SIG-M5 treated with dmso at 0.1 percent for 504 hours (cell line): ENCODE data around the gene ANKRD6.
"Not testable (repeated sequence)": the region's sequence is repeated elsewhere in the genome, so short reads cannot be mapped to it uniquely, and the experiment has no call there.

ENCODE experiments used
- DNase-seq: peaks from one replicate; lab custom pipeline; 2025; ENCODE audit not compliant: unreplicated experiment; lab: John Stamatoyannopoulos, UW

Gene ANKRD6

DNA sequence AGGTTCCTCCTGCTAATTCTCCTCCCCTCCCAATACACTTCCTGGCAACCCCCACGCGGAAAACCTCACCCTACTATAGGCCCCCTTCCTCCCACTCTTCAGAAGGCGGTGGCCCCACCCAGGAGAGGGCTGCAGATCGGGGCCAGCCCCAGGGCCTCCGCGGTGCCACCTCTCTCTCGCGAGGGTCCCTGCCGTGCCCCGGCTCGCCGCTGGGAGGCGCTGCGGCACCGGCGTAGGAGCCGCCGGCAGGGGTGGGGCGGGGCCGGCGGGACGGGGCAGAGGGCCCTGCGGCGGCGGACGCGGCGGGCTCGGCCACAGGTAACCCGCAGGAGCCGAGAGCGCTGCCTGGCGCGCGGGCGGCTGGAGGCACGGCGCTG lies at the start of gene ANKRD6:
ANKRD6 (plus strand) TSS at position 278 of the 377 bp plus-strand sequence. CDS start 133,825 bp downstream, outside the sequence.
- DNase-seq = peak; percentile 32

DNA sequence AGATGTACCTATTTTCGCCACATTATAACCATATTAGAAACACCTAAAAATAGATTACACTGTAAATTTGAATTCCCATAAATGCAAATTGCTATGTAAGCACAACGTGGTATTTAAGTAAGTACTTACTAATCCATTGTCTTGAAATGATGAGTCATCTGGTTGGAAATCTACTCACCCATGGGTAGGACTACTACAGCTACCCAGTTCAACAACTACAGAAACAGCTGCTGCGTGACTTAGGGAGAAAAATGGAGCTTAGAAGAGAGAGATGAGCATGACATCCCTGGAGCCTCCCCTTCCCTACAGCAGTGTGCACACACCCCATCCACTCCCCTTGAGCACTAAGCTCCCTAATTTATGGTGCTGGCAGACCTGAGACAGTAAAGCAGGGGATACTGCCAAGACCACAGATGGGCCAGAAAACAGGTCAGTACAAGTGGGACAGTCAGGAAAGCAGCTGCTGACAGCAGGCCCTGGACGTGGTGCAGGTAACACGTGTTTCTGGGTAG lies 47.7 kb upstream of the ANKRD6 start:
- DNase-seq = peak; percentile 2

DNA sequence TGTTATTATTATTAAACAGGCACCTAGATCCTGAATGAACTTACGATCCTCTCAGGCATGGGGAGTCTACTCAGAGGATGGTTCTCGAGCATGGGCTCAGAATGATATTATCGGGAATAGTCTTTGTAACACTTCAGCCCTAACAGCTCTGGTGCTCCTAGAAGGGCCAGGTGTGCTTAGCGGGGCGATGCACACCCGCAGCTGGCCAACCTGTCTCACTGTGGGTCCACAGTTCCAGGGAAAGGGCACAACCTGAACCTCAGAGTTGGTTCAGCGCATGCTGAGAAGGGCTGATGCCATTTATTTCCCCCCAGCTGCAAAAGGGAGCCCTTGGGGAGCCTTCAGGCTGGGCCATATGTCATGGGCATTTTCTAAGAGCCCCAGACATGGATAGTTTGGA lies 47.1 kb upstream of the ANKRD6 start:
- DNase-seq = no peak

DNA sequence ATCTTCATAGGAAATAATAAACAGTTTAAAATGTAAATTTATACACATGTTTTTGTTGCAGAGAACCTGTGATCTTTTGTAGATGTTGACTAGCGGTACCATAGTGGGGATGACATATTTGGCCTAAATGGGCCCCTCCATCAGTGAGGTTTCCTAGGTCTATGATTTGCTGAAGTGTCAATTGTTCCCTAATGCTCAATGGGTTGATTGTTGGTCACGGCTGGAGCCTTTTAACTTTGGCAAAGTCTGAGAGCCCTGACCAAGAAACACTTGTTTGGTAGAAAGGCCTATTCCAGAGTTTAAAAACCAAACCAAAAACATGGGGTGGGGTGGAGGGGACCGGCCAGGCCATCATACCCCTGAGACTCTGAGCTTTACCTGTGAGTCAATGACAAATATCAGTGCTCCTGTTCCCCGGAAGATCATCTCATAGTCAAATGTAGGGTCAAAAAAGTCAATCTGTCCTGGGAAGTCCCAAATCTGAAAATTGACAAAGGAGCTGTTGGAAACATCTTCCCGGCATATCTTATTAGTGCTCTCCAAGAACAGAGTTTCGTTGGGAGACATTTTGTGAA lies 45.9 kb upstream of the ANKRD6 start:
- DNase-seq = no peak

DNA sequence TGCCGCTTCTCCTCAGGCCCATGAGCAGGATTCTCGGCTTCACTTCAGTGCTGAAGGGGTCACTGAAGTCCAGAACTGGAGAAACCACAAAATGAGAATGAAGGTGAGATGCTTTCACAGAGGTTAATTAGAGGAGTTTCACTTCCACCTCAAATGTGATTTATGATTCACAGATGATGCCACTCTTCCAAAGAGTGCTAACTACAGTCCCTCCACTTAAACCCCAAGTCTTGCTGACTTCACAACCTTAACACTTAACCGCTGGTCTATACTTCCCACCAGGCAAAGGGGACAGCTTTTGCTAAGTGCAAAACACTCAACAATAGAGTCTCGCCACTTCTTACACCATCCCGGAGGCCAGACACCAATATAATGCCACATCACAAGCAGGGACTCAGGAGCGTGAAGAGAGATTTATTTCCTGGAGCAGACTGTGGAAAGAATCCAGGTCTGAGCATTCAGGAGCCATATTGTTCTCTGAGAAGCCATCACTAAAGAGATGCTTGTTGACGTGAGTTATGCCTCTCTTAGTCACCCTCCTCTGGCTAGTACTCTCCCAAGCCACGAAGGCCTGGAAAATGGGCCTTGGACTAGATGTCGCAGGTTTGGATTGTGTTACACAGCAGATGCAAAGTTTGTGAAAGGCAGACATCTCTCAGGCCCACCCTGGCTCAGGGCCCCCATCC lies 45.3 kb upstream of the ANKRD6 start:
- DNase-seq = no peak

DNA sequence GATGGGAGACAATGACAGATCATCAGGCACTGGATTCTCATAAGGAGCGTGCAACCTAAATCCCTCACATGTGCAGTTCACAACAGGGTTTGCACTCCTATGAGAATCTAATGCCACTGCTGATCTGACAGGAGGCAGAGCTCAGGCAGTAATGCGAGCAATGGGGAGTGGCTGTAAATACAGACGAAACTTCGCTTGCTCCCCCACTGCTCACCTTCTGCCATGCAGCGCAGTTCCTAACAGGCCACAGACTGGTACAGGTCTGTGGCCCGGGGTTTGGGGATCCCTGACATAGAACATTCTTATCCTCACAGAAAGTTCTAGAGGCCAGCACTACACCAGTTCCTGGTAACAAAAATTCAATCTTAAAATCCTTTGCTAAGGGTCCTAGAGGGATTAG lies 44.1 kb upstream of the ANKRD6 start:
- no peak for DNase-seq

DNA sequence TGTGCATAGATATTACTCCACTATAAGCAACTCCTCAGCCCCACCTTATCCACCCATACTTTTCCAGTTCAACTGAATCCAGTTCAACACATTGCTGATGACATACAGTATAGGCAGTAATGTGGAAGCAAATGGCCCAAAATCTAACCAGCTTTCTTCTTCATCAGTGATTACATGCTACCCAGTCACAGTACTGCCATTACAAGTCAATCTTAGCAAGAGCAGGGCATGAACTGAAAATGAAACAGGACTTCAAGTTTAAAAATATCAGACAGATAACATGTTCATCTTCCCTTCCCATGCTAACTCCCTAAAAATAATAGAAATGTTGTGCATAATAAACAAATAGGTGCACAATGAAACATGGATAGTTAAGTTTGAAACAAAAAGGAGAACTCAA lies 40.1 kb upstream of the ANKRD6 start:
- no peak for DNase-seq

DNA sequence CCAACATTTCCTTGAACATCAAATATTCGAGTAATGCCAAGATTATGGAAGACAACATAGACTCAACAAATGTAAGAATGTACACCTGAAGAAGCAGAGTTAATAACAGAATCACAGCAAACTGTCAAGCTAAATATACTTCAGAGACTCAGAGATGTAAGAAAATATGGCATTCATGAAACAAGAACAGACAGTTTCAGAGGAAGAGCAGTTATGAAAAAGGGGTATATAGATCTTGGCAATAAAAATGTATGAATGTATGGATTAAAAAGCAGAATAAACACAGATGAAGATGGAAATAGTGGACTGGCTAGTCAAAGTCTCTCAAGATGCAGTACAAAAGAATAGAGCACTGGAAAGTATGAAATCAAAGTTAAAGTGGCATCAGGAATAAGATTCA lies 39.3 kb upstream of the ANKRD6 start:
- no peak for DNase-seq

DNA sequence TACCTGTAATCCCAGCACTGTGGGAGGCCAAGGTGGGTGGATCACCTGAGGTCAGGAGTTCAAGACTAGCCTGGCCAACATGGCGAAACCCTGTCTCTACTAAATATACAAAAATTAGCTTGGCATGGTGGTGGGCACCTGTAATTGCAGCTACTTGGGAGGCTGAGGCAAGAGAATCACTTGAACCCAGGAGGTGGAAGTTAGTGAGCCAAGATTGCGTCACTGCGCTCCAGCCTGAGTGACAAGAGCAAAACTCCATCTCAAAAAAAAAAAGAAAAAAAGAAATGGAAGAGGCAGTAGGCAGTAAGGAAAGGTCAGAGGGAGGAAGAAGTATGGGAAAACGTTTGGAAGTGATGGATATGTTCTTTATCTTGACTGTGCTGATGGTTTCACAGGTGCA lies 35.1 kb upstream of the ANKRD6 start:
- not testable (repeated sequence) for DNase-seq

DNA sequence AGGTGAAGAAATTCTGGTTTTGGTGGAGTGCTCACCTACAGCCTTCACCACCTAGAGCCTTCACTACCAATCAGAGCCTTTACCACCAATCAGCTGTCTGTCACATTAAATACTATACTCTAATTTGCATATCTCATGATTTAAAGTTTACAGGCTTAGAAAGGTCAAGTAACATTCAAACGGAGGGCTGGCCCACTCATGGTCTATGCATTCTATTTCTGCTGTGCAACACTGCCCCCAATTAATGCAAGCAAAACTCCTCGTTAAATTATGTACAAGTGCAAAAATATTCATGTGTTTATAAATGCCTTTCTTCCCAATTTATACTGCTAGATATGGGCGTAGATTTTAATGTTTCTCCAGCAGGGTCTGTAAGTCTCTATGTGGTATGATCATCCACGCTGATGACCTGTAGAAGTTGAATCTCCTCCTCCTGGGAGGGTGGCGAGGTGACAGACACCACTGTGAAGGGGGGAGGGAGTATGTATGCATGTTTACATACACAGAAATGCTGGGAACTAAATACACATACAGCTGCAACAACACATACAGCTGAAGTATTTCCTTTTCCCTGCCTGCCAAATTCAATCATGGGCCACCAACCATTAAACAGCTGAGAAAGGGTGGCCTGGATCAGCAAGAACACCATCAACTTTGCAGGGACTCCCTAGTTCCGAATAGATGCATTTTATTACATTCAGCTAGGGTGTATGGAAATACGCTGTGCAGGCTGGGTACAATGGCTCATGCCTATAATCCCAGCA lies 34.0 kb upstream of the ANKRD6 start:
- DNase-seq = no peak

DNA sequence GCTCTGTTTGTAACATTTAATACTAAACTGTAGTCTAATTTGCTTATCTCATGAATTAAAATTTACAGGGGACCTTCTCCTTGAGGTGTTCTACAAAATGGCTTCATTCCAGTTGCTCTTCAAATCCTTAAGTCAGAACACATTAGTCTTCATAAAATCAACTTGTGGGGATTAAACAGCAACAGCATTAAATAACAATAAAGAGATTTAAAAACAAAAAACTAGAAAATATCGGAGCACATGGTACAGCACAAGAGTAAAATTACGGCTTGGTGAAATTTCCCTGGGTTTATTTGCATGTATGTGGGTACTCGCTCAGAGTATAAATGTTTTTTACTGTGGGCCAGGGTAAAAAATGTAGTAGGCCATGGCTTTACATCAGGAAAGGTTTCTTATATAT lies 32.9 kb upstream of the ANKRD6 start:
- no peak for DNase-seq

DNA sequence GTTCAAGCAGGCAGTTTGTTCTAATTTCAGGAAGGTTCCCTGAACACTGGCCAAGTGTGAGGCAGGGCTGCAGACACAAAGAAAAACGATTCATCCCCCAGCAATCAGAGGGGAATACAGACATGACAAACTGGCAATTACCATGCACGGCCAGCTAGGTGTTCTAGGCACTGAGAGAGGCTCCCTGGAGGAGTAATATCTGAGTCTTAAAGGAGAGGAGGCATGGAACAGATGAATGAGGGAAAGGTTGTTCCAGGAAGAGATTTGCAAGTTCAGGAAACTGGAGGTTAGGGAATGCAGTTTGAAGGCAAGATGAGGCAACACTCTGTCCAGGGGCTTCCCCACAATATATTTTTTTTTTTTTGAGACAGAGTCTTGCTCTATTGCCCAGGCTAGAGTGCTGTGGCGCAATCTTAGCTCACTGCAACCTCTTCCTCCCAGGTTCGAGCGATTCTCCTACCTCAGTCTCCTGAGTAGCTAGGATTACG lies 32.0 kb upstream of the ANKRD6 start:
- DNase-seq = no peak

DNA sequence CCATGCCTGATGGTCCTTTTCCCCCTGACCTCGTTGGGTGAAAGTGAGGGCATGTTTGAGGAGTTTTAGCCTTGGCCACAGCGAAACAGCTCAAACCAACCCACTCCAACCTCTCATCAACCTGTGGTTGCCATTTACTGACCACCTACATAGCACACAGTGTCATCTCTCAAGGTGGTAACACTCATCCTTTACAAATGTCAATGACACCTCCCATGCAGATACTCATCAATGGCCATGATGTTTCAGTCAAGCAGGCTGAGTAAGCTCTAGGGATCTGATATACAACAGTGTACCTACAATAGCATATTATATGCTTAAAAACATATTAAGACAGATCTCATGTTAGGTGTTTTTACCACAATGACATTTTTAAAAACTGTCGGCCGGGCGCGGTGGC lies 30.2 kb upstream of the ANKRD6 start:
- no peak for DNase-seq

DNA sequence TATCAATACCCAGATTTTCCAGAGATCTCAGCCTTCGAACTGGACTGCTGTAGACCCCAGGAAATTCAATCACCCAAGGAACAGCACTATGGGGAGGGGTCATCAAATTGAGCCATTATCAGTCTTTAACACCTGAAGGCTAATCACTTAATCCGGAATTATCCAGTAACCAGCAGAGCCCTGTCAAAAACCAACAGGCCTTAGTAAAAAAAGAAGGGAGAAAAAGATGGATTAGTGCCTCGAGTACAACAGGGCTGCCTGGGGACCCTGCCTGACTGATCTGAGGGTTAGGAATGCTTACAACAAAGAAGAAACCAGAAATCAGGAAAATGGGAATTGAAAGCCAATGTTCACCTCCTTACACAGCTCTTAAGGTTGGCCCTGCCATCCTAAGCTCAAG lies 28.4 kb upstream of the ANKRD6 start:
- no peak for DNase-seq

DNA sequence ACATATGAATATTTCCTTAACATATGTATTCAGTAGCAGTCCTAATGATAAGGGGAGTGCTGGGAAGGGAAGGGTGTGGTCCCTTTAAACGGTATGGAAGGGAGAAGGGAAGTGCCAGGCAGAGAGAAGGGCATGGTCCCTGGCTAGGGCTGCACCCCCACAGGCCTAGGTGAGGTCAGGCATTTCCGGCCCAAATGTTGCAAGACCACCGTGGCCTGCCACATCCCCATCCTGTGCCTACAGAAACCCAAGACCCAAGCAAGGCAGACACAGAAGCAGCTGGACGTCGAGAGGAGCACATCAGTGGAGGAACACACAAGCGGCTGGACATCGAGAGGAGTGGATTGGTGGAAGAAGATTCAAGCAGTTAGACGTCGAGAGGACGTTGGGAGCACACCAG lies 26.8 kb upstream of the ANKRD6 start:
- DNase-seq = no peak

DNA sequence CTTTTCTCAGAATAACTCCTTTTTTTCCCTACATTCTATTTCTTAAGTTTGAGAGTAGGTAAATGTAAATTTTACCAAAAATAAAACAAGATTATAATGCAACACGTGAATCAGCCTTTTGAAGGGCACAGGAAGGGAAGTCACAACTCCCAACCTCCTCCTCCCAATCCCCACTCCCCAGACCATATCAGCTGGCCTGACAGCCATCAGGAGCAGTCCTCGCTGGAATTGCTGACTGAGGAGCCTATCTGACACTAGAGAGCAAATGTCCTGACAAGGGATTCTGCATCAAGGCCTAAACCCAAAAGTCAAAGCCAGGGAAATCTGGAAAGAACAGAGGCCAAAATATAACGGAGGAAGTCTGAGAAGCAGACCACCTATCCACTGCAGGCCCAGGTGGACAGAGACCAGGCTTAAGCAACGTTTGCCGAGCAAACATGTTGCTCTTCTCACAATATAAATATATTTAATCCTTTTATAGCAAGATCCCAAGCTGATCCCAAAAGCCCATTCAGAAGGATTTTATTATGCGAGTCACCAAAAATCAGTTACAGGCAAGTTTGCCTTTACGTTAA lies 23.4 kb upstream of the ANKRD6 start:
- DNase-seq = no peak

DNA sequence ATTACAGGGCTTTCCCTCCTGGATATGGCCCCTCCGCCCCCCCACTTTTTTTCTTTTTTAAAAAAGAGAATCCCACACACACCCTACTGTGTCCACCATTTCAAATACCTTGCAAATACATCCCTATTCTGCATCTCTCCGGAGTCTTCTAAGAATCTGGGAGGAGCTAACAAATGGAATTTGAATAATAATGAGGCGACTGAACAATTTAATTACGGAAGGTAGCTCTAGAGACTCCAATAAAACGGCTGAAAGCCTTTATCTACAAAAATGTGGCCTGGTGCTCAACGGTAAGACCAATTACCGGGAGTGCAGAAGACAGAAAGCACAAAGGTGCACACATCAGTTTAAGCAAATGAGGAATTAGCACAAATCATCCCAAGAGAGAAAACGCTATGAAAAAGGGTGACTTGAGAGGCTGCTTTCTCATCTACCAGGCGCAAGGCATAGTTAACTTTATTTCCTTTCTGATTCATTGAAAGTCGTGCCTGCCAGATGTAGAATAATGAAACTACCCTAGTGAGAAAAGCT lies 22.7 kb upstream of the ANKRD6 start:
- DNase-seq = no peak

DNA sequence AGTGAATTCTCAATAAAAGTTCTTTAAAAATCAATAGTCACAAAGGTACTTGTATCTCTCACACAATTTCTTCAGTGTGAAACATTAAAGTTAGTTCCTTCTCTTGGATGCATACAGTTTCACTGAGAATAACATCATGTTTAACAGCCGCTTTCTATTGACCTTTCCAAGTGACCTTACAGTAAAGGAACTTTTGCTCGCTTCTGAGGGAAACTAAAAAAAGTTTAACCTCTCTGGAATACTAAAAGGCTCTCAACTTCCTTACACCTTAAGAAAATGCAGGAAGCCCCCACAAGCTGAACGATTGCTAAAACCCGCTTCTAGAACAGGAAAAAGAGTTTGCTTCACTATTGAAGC lies 22.2 kb upstream of the ANKRD6 start:
- peak; percentile 19 for DNase-seq

DNA sequence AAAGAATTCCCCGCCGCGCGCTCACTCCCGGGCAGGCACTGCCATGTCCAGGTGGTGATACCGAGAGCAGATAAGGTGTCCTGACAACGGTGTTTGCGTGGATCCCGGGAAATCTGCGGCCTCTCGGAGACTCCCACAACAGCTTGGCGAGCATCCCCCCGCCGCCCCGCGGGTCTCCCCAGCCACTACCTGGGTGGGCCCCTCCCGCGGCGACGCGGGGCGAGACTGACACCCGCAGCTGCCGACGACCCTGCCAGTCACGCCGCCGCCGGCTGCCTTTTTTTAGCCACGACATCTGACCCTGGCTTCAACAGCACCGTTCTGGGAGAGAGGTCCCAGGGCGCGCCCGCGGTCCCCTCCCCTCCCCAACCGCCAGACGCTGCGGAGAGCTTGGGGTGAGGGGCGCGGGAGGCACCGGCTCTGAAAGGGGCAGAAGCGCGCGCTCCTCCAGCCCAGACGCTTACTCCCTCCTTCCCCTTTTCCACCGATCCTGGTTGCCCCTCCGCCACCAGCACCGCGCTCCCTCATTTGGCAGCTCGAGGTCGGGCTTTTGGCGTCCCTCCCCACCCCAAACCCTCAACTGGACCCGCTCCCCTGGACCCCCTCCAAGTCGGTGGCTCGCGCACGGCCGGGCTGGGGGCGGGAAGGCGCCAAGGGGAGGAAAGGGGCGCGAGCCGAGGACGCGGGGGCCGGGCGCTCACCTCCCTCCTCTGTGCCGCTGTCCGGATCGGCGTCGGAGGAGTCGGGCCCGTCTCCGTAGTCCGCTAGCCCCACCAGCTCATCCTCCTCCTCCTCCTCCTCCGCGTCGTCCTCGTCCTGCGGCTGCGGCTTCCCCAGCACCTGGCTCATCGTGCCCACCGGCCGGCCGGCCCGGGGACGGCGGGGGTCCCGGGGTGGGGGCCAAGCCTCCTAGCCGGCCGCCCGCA lies 21.5 kb upstream of the ANKRD6 start:
- DNase-seq = peak; percentile 50
